ENCODE data around the gene PPP6R1. TPM values are rescaled to one million over a fixed set of nuclear protein-coding genes. Genes with fewer than 3 reads are reported as not detected.

Gene PPP6R1
- total RNA-seq, 1 experiment from 2014 or later, result 113 TPM

- TSS peak; percentile 69 for BruUV-seq (replicated peaks)
- no peaks in the 10 kb centered on the region for H3K27me3 Mint-ChIP-seq (ENCODE audit: insufficient read depth, unreplicated experiment)
- Histone ChIP-seq H3K36me3 (ENCODE audit: control insufficient read depth, insufficient read depth, low read length) (no peaks in the 10 kb centered on the region; the same call in 1 of the 2 replicates), H3K27me3 (replicated peaks; ENCODE audit: control insufficient read depth, insufficient read depth, low read length) (no peaks in the 10 kb centered on the region), H3K4me1 (0 out of 2 replicates have a peak, but pooled peaks cover 6% of the 10 kb centered on the region), H3K9me3 (0 out of 2 replicates have a peak, but pooled peaks cover 4% of the 10 kb centered on the region), H3K4me3 (ENCODE audit: low read depth, low read length) (peak overlapping the region; percentile 61)
- no peak for TF ChIP-seq CTCF (IDR thresholded peaks at IDR 0.05; ENCODE audit: insufficient read depth in 1 of 2, low read depth in 1 of 2, low read length in 1 of 2, severe bottlenecking in 1 of 2, unreplicated experiment in 1 of 2)
- H3K4me3 Mint-ChIP-seq (ENCODE audit: unreplicated experiment), result peak overlapping the region; percentile 90
- H3K27ac Mint-ChIP-seq (ENCODE audit: unreplicated experiment), result peak overlapping the region; percentile 94
- H3K36me3 Mint-ChIP-seq (ENCODE audit: insufficient read depth, unreplicated experiment), result peaks cover 43% of the 10 kb centered on the region
- CTCF ChIA-PET, result interaction anchor here (0.6 to 1.1 kb wide), 2 partner anchors 43 to 106 kb away, joined by 3 to 12 read pairs; partner anchors contain the start of gene PPP6R1
- POLR2A ChIA-PET, result interaction anchor here (0.5 to 1.7 kb wide), 5 partner anchors 43 to 191 kb away, joined by 3 to 16 read pairs (median 3); partner anchors contain the start of genes HSPBP1, PPP6R1, TMEM238 and UBE2S
- DNase-seq, result peak; percentile 93 to 95
- H3K4me1 Mint-ChIP-seq (ENCODE audit: low read depth, unreplicated experiment), result no peaks in the 10 kb centered on the region
- intact Hi-C loops (cut with micrococcal nuclease; ENCODE audit: unreplicated experiment), result loop anchor here (1.0 to 2.0 kb wide), 3 partner anchors 38 to 168 kb away; partner anchors contain the start of genes PPP6R1, RPL28 and TMEM238
- peaks cover 28% of the 10 kb centered on the region for H3K9me3 Mint-ChIP-seq (ENCODE audit: unreplicated experiment)
These were observed 42.2 kb downstream of the PPP6R1 start for GRCh38 chr19:55216461-55217198.

- Histone ChIP-seq H3K4me3 (ENCODE audit: low read depth, low read length) (no peak overlapping the region), H3K4me1 (peaks cover 25% of the 10 kb centered on the region), H3K27me3 (replicated peaks; ENCODE audit: control insufficient read depth, insufficient read depth, low read length) (no peaks in the 10 kb centered on the region), H3K9me3 (no peaks in the 10 kb centered on the region), H3K36me3 (ENCODE audit: control insufficient read depth, insufficient read depth, low read length) (no peaks in the 10 kb centered on the region)
- Mint-ChIP-seq H3K4me3 (ENCODE audit: unreplicated experiment) (no peak overlapping the region), H3K4me1 (ENCODE audit: low read depth, unreplicated experiment) (peaks cover 12% of the 10 kb centered on the region), H3K27me3 (ENCODE audit: insufficient read depth, unreplicated experiment) (no peaks in the 10 kb centered on the region), H3K36me3 (ENCODE audit: insufficient read depth, unreplicated experiment) (peaks cover 18% of the 10 kb centered on the region), H3K9me3 (ENCODE audit: unreplicated experiment) (peaks cover 11% of the 10 kb centered on the region), H3K27ac (ENCODE audit: unreplicated experiment) (no peak overlapping the region)
- no peak for TF ChIP-seq CTCF (IDR thresholded peaks at IDR 0.05; ENCODE audit: insufficient read depth in 1 of 2, low read depth in 1 of 2, low read length in 1 of 2, severe bottlenecking in 1 of 2, unreplicated experiment in 1 of 2)
- CTCF ChIA-PET, result no interaction called here
- POLR2A ChIA-PET, result no interaction called here
- no peak for DNase-seq
- intact Hi-C loops (cut with micrococcal nuclease; ENCODE audit: unreplicated experiment), result no loop called here
- no TSS peak for BruUV-seq (replicated peaks)
These were observed 45.3 kb downstream of the PPP6R1 start for GRCh38 chr19:55213547-55213946.

- Histone ChIP-seq H3K9me3 (no peaks in the 10 kb centered on the region), H3K27me3 (replicated peaks; ENCODE audit: control insufficient read depth, insufficient read depth, low read length) (no peaks in the 10 kb centered on the region), H3K4me3 (ENCODE audit: low read depth, low read length) (no peak overlapping the region), H3K36me3 (ENCODE audit: control insufficient read depth, insufficient read depth, low read length) (no peaks in the 10 kb centered on the region), H3K4me1 (peaks cover 21% of the 10 kb centered on the region)
- no TSS peak for BruUV-seq (replicated peaks)
- CTCF ChIA-PET, result no interaction called here
- DNase-seq, result peak; percentile 88 to 90
- Mint-ChIP-seq H3K36me3 (ENCODE audit: insufficient read depth, unreplicated experiment) (peaks cover 18% of the 10 kb centered on the region), H3K27ac (ENCODE audit: unreplicated experiment) (no peak overlapping the region), H3K4me3 (ENCODE audit: unreplicated experiment) (no peak overlapping the region), H3K9me3 (ENCODE audit: unreplicated experiment) (peaks cover 11% of the 10 kb centered on the region), H3K27me3 (ENCODE audit: insufficient read depth, unreplicated experiment) (no peaks in the 10 kb centered on the region), H3K4me1 (ENCODE audit: low read depth, unreplicated experiment) (peaks cover 12% of the 10 kb centered on the region)
- POLR2A ChIA-PET, result no interaction called here
- intact Hi-C loops (cut with micrococcal nuclease; ENCODE audit: unreplicated experiment), result loop anchor here (1.0 kb wide), 4 partner anchors 16 to 206 kb away; partner anchors contain the start of genes HSPBP1, PPP6R1 and TMEM86B
- peak; percentile 78 to 97 for TF ChIP-seq CTCF (IDR thresholded peaks at IDR 0.05; ENCODE audit: insufficient read depth in 1 of 2, low read depth in 1 of 2, low read length in 1 of 2, severe bottlenecking in 1 of 2, unreplicated experiment in 1 of 2)
These were observed 46.4 kb downstream of the PPP6R1 start for GRCh38 chr19:55212447-55212846.

All from Caco-2 (cell line).